GM18951 (cell line): ENCODE data around the gene BRF1.

Experiments used
- POLR2A ChIP-seq: IDR thresholded peaks from 4 replicates; pipeline ENCODE4 v1.6.1; 2011; ENCODE audit warnings: mild to moderate bottlenecking; ENCODE audit not compliant: insufficient read length, insufficient read depth; ENCODE audit errors: extremely low read depth
- in situ Hi-C: fragments of 300-500 bp; cut with MboI; formaldehyde crosslinking; loops from one replicate; pipeline ENCODE4 v1.12.0; 2022; ENCODE audit warnings: low sequenced_read_pairs, mixed read lengths, inconsistent platforms; ENCODE audit not compliant: unreplicated experiment

Gene BRF1

DNA sequence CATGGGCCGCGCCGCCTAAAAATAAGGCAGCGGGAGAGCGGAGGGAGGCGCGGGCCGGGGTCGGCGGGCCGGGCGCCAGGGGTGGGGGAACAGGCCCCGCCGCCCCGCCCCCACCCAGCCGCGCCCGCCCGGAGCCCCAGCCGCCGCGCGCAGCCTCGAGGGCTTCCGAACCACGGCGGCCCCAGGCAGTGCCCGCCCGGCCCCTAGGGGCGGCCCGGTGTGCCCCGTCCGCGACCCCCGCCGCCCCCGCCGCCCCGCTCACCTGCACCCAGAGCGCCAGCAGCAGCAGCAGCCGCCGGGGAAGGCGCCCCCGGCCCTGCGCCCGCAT, 132.7 kb downstream of the BRF1 start:
- in situ Hi-C loops, result loop anchor here (10.0 kb wide), 1 partner anchor 73 kb away; no protein-coding TSS in a partner anchor
- no peak for TF ChIP-seq POLR2A

- in situ Hi-C loops, result loop anchor here (10.0 kb wide), 1 partner anchor 73 kb away; no protein-coding TSS in a partner anchor
- no peak for TF ChIP-seq POLR2A
These were observed 133.3 kb downstream of the BRF1 start for GRCh38 chr14:105167303-105168092.

- in situ Hi-C loops, result loop anchor here (10.0 kb wide), 1 partner anchor 72 kb away; no protein-coding TSS in a partner anchor
- no peak for TF ChIP-seq POLR2A
These were observed 134.1 kb downstream of the BRF1 start for GRCh38 chr14:105166571-105167302.

GRCh38 chr14:105165761-105166485, 134.9 kb downstream of the BRF1 start:
- no peak for TF ChIP-seq POLR2A
- in situ Hi-C loops, result loop anchor here (10.0 kb wide), 1 partner anchor 71 kb away; no protein-coding TSS in a partner anchor

DNA sequence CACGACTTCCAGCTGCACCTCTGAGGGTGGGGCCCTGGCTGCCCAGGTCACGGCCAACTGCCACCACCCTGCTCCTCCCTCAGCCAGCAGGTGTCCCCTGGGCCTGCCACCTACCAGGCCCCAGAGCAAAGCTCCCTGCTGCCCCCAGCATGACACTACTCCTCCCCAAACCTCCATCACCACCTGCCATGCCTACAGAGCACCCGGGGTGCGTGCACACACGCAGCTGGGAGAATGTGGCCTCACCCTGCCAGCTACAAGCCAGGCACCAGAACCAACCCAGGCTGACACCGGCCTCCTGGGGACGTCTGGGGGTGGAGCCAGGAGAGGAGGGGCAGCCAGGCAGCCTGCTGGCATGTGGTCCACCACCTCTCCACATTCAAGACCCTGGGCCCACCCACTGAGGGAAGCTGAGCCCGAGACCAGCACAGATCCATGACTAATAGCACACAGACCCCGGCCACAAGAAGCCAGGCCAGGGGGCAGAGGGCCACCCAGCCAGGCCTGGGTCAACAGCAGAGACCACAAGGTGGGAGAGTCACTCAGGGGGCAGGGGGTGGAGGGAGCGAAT, 135.6 kb downstream of the BRF1 start:
- TF ChIP-seq POLR2A, result no peak
- in situ Hi-C loops, result loop anchor here (10.0 kb wide), 1 partner anchor 70 kb away; no protein-coding TSS in a partner anchor

- in situ Hi-C loops, result loop anchor here (10.0 kb wide), 1 partner anchor 68 kb away; no protein-coding TSS in a partner anchor
- no peak for TF ChIP-seq POLR2A
These were observed 137.6 kb downstream of the BRF1 start for GRCh38 chr14:105163040-105163742.

DNA sequence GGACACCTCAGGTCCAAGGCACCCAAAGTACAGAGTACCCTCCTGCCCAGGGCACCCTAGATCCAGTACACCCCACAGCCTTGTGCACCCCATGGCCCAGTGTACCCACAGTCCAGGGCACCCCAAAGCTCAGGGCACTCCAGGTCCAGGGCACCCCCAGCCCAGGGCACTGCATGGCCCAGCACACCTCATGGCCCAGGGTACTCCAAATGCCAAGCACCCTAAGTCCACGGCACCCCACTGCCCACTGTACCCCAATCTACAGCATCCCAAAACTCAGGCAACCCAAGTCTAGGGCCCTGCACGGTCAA, 138.2 kb downstream of the BRF1 start:
- no peak for TF ChIP-seq POLR2A
- in situ Hi-C loops, result loop anchor here (10.0 kb wide), 1 partner anchor 68 kb away; no protein-coding TSS in a partner anchor

- TF ChIP-seq POLR2A, result no peak
- in situ Hi-C loops, result loop anchor here (10.0 kb wide), 1 partner anchor 67 kb away; no protein-coding TSS in a partner anchor
These were observed 138.7 kb downstream of the BRF1 start for GRCh38 chr14:105161964-105162668.

DNA sequence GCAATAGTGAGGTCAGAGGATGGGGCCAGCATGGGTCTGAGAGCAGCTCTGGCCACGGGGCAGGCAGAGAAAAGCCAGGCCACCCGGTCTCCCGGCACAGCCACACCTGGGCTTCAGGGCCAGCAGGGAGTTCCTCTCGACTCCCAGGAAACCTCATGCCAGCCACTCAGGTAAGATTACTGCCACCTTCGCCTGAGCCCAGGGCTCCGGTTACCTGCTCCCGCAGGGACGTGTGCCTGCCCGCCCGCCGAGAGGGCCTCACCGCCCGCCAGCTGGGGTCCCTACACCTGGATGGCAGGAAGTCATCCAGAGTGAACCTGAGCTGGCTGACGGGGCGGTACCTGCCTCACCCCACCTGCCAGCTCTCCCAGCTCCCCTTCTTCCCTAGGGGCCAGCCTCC, 139.5 kb downstream of the BRF1 start:
- no peak for TF ChIP-seq POLR2A
- in situ Hi-C loops, result loop anchor here (10.0 kb wide), 1 partner anchor 67 kb away; no protein-coding TSS in a partner anchor

DNA sequence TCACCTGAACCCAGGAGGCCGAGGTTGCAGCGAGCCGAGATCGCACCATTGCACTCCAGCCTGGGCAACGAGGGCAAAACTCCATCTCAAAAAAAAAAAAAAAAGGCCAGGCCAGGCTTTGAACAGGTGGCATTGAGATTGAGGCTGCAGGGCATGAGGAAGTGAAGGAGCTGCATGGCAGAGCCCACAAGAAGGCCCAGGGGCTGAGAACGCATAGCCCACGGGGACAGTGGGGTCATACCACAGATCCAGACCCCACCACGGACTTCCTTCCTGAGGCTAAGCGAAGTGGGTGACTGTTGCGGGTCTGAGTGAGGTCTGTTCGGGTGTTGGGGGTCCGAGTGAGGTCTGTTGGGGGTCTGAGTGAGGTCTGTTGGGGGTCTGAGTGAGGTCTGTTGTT, 140.0 kb downstream of the BRF1 start:
- in situ Hi-C loops, result loop anchor here (10.0 kb wide), 1 partner anchor 66 kb away; no protein-coding TSS in a partner anchor
- no peak for TF ChIP-seq POLR2A

- in situ Hi-C loops, result no loop called here
These were observed 141.5 kb downstream of the BRF1 start for GRCh38 chr14:105159344-105159743.

More at GRCh38 chr14:105159344-105159743, 141.5 kb downstream of the BRF1 start:
- TF ChIP-seq POLR2A, result no peak
